ENCODE measurements around the gene MEIS2.

Gene MEIS2

GRCh38 chr15:36953346-36953745 is 147.0 kb downstream of the MEIS2 start:
- Histone ChIP-seq H3K27ac (ENCODE audit: extremely low read depth, low read depth, low read length) (no peak overlapping the region), H3K9me3 (ENCODE audit: control insufficient read depth, insufficient read depth, low read depth, low read length) (no peaks in the 10 kb centered on the region), H3K36me3 (ENCODE audit: control insufficient read depth in 2 of 2, insufficient read depth in 1 of 2, low read length in 2 of 2) (no peaks in the 10 kb centered on the region), H3K4me1 (ENCODE audit: control insufficient read depth, insufficient read depth, low read length) (peaks cover 33% of the 10 kb centered on the region), H3K4me3 (ENCODE audit: low read depth, low read length) (no peak overlapping the region)
- ChIA-PET POLR2A (no interaction called here), CTCF (no interaction called here)
- TF ChIP-seq, protein P1, sequence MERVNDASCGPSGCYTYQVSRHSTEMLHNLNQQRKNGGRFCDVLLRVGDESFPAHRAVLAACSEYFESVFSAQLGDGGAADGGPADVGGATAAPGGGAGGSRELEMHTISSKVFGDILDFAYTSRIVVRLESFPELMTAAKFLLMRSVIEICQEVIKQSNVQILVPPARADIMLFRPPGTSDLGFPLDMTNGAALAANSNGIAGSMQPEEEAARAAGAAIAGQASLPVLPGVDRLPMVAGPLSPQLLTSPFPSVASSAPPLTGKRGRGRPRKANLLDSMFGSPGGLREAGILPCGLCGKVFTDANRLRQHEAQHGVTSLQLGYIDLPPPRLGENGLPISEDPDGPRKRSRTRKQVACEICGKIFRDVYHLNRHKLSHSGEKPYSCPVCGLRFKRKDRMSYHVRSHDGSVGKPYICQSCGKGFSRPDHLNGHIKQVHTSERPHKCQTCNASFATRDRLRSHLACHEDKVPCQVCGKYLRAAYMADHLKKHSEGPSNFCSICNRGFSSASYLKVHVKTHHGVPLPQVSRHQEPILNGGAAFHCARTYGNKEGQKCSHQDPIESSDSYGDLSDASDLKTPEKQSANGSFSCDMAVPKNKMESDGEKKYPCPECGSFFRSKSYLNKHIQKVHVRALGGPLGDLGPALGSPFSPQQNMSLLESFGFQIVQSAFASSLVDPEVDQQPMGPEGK (tag by site-specific recombination; IDR thresholded peaks at IDR 0.05), result peak; percentile 58
- TF ChIP-seq ZNF629 (tag by site-specific recombination; IDR thresholded peaks at IDR 0.05) (peak; percentile 65), ZNF366 (tag by site-specific recombination; conservative IDR thresholded peaks at IDR 0.05) (peak; percentile 31; the same call in 1 of the 2 replicates), GLIS1 (tag by site-specific recombination; IDR thresholded peaks at IDR 0.05) (peak; percentile 71), ZNF280C (tag by site-specific recombination; IDR thresholded peaks at IDR 0.05) (no peak), OSR2 (tag by site-specific recombination; IDR thresholded peaks at IDR 0.05) (peak; percentile 68; the same call in 1 of the 2 replicates), ZNF10 (tag by site-specific recombination; IDR thresholded peaks at IDR 0.05) (no peak), ATF2 (tag by site-specific recombination; IDR thresholded peaks at IDR 0.05; ENCODE audit: low read depth) (0 out of 2 replicates have a peak, but pooled peaks have one; percentile 12), ZNF76 (tag by site-specific recombination; IDR thresholded peaks at IDR 0.05; ENCODE audit: borderline replicate concordance, low read depth) (no peak), SP7 (tag by site-specific recombination; IDR thresholded peaks at IDR 0.05) (peak; percentile 77)
- TF ChIP-seq, protein P2, sequence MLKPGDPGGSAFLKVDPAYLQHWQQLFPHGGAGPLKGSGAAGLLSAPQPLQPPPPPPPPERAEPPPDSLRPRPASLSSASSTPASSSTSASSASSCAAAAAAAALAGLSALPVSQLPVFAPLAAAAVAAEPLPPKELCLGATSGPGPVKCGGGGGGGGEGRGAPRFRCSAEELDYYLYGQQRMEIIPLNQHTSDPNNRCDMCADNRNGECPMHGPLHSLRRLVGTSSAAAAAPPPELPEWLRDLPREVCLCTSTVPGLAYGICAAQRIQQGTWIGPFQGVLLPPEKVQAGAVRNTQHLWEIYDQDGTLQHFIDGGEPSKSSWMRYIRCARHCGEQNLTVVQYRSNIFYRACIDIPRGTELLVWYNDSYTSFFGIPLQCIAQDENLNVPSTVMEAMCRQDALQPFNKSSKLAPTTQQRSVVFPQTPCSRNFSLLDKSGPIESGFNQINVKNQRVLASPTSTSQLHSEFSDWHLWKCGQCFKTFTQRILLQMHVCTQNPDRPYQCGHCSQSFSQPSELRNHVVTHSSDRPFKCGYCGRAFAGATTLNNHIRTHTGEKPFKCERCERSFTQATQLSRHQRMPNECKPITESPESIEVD (tag by site-specific recombination; IDR thresholded peaks at IDR 0.05), result peak; percentile 16; the same call in 1 of the 2 replicates
- TF ChIP-seq, protein P3, sequence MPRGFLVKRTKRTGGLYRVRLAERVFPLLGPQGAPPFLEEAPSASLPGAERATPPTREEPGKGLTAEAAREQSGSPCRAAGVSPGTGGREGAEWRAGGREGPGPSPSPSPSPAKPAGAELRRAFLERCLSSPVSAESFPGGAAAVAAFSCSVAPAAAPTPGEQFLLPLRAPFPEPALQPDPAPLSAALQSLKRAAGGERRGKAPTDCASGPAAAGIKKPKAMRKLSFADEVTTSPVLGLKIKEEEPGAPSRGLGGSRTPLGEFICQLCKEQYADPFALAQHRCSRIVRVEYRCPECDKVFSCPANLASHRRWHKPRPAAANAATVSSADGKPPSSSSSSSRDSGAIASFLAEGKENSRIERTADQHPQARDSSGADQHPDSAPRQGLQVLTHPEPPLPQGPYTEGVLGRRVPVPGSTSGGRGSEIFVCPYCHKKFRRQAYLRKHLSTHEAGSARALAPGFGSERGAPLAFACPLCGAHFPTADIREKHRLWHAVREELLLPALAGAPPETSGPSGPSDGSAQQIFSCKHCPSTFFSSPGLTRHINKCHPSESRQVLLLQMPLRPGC (tag by site-specific recombination; IDR thresholded peaks at IDR 0.05), result peak; percentile 18; the same call in 1 of the 2 replicates

- ChIA-PET CTCF (no interaction called here), POLR2A (no interaction called here)
- Histone ChIP-seq H3K36me3 (ENCODE audit: control insufficient read depth in 2 of 2, insufficient read depth in 1 of 2, low read length in 2 of 2) (no peaks in the 10 kb centered on the region), H3K4me1 (ENCODE audit: control insufficient read depth, insufficient read depth, low read length) (peaks cover 34% of the 10 kb centered on the region), H3K9me3 (ENCODE audit: control insufficient read depth, insufficient read depth, low read depth, low read length) (no peaks in the 10 kb centered on the region), H3K4me3 (ENCODE audit: low read depth, low read length) (no peak overlapping the region), H3K27ac (ENCODE audit: extremely low read depth, low read depth, low read length) (peak overlapping the region; percentile 52)
- TF ChIP-seq ZNF571 (tag by site-specific recombination; IDR thresholded peaks at IDR 0.05), result no peak
- peak; percentile 51; the same call in 1 of the 2 replicates for TF ChIP-seq ZNF558 (tag by site-specific recombination; IDR thresholded peaks at IDR 0.05)
- TF ChIP-seq FEZF1 (tag by site-specific recombination; IDR thresholded peaks at IDR 0.05), result peak; percentile 99
- TF ChIP-seq, protein P4, sequence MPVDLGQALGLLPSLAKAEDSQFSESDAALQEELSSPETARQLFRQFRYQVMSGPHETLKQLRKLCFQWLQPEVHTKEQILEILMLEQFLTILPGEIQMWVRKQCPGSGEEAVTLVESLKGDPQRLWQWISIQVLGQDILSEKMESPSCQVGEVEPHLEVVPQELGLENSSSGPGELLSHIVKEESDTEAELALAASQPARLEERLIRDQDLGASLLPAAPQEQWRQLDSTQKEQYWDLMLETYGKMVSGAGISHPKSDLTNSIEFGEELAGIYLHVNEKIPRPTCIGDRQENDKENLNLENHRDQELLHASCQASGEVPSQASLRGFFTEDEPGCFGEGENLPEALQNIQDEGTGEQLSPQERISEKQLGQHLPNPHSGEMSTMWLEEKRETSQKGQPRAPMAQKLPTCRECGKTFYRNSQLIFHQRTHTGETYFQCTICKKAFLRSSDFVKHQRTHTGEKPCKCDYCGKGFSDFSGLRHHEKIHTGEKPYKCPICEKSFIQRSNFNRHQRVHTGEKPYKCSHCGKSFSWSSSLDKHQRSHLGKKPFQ (tag by site-specific recombination; IDR thresholded peaks at IDR 0.05), result peak; percentile 91
- TF ChIP-seq MZF1 (tag by site-specific recombination; IDR thresholded peaks at IDR 0.05; ENCODE audit: borderline replicate concordance), result no peak
- TF ChIP-seq ZBTB1 (tag by site-specific recombination; IDR thresholded peaks at IDR 0.05), result no peak
- no peak for TF ChIP-seq ZNF664 (tag by site-specific recombination; IDR thresholded peaks at IDR 0.05)
- no peak for TF ChIP-seq KLF1 (tag by site-specific recombination; IDR thresholded peaks at IDR 0.05)
- TF ChIP-seq MEIS1 (CRISPR knock-in tag; IDR thresholded peaks at IDR 0.05; ENCODE audit: borderline replicate concordance), result peak; percentile 49; the same call in 1 of the 2 replicates
- peak; percentile 13; the same call in 1 of the 2 replicates for TF ChIP-seq OVOL3 (tag by site-specific recombination; IDR thresholded peaks at IDR 0.05)
- TF ChIP-seq ATF2 (tag by site-specific recombination; IDR thresholded peaks at IDR 0.05; ENCODE audit: low read depth), result peak; percentile 40; the same call in 1 of the 2 replicates
Observed at GRCh38 chr15:36951731-36952247, 148.6 kb downstream of the MEIS2 start.

All from HEK293 (cell line).